ENCODE results near the gene TMEM263.
"Not testable (repeated sequence)": the region's sequence is repeated elsewhere in the genome, so short reads cannot be mapped to it uniquely, and the experiment has no call there.

Gene TMEM263

DNA sequence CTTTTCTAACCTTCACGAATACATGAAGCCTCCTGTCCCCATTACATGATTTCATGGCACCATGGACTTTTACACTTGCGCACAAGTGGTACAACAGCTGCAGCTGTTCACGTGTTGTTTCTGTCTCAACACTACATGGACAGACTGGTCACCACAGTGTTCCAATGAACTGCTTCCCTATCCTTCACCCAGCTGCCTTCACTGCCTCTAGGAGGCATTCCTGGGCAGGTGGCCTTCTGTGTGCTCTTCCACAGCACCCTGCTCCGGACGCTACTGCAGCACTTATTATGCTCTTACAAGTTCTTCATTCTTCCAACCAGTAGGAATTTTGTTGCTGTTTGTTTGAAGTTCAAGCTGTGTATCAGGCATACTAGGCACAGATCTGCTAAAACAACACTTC lies 29.8 kb downstream of the TMEM263 start:
- DNase-seq (ENCODE audit: low read depth in 2 of 2, low spot score in 1 of 2) = no peak

DNA sequence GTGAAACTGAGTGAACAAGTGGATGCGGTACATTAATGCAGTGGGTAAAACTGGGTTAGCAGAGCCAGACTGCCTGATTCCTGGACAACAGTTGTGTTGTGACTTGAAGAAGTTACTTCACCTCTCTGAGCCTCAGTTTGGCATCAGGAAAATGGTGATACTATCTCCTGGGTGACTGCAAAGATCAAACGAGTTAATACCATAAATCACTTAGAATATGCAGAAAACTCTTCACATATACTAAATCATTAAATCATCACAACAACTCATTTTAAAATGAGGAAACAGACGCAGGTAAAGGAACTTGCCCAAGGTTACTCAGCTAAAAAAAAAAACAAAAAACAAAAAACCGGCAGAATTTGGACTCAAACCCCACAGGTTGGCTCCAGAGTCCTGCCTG lies 30.4 kb downstream of the TMEM263 start:
- DNase-seq (ENCODE audit: low read depth in 2 of 2, low spot score in 1 of 2) = no peak

DNA sequence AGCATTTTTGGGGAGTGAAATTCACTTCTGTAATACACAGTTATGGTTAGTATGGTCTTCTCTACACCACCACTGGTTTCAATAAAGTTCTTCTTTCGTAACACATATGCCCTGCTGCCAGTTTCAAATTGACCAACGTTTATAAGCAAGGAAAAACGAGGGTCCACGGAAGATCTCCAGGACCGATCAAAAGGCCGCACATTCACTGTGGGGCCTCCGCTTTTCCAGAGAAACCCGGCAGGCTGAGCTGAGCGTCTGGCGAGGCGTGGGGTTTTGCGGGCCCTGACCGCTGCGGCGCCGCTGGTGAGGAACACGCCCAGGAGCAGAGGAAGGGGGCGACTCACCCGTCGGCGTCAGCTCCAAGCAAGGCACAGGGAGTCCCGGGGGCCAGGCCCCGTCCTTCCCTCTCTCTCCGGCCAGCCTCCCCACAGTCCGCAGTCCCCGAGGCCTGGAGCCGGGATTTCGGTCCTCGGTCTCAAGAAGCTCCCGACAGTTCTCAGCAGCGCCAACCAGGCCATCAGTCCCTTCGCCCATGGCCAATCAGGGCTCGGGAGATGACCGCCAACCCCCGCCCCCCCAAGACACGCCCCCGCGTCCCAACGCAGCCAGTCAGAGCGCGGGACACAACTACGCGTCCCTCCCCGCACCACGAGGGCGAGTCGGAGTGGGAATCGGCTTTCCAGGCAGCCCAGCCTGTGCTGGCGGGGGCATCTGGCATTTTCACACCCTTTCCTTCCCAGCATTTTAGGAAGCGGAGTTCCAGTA lies 31.1 kb downstream of the TMEM263 start, which contains the start of gene MTERF2:
Gene MTERF2, minus strand, starts transcription at position 522 of the 765 bp plus-strand sequence. CDS start 8,432 bp downstream, outside the sequence.
- DNase-seq (ENCODE audit: low read depth in 2 of 2, low spot score in 1 of 2) = peak; percentile 60 to 62

GRCh38 chr12:106987846-106988245 lies 32.1 kb downstream of the TMEM263 start:
- DNase-seq (ENCODE audit: low read depth in 2 of 2, low spot score in 1 of 2) = no peak

DNA sequence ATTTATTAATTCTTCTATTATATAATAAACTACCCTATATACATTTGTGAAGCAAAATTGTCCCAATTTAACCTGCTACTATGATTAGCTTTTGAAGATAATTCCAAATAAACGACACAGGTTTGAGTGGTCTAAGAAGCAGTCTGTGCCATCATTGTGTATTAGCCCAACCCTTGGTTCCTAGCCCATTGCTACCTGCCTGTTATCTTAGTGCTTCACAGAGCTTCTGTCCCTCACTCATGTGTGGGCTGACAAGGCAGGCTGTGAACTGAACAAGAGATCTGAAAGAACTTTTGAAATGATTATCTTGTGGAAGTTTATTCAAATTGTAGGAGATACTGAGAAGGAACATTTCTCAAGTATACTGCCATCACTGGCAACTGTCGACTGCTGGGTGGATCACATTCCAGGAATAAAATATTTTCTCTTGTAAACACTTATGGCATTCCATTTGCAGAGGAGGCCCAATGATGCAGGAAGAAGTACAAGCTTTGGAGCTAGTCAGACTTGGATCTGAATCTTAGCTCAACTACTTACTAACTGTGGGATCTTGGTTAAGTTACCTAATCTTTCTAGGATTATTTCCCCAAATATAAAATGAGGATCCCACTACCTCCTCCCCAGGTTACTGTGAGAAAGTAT lies 39.0 kb downstream of the TMEM263 start:
- no peak for DNase-seq (ENCODE audit: low read depth in 2 of 2, low spot score in 1 of 2)

DNA sequence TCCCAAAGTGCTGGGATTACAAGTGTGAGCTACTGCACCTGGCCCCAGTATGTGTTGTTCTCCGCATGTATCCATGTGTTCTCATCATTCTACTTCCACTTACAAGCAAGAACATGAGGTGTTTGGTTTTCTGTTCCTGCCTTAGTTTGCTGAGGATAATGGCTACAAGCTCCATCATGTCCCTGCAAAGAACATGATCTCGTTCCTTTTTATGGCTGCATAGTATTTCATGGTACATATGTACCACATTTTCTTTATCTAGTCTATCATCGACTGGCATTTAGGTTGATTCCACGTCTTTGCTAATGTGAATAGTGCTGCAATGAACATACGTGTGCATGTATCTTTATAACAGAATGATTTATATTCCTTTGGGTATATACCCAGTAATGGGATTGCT lies 40.4 kb downstream of the TMEM263 start:
- not testable (repeated sequence) for DNase-seq (ENCODE audit: low read depth in 2 of 2, low spot score in 1 of 2)

DNA sequence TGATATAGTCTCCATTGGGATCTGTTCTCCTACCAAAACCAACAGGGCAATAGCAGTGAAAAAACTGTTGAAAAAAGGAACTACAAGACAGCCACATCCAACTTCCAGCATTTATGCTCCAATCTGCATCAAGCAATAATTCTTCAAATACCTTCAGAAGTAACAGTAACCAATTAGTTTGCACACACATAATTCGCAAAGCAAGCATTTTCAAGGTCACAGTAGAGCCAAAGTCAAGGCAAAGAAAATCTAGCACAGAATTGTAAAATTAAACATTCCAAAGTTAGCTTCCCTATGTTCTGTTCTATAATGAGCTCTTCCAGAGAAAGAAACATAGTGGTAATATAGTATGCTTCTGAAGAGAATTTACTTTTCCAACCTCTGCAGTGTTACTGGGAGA lies 42.2 kb downstream of the TMEM263 start:
- no peak for DNase-seq (ENCODE audit: low read depth in 2 of 2, low spot score in 1 of 2)

DNA sequence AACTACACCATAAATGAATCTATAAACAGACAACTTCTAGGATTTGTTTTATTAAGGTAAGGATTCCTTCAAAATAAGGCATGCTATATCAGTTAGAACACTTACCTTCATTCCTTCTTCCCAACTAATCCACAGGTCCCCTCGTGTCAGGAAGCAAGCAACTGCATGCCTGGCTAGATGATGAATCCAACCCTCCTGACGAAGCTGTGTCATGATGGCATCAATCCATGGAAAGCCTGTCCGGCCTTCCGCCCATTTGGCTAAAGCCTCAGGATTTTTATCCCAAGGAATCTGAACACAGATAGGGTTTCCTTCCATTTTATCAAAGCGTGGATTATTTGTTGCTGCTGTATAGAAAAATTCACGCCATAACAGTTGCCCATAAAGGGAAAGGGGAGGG lies 43.7 kb downstream of the TMEM263 start:
- no peak for DNase-seq (ENCODE audit: low read depth in 2 of 2, low spot score in 1 of 2)

- not testable (repeated sequence) for DNase-seq (ENCODE audit: low read depth in 2 of 2, low spot score in 1 of 2)
These were observed 47.0 kb downstream of the TMEM263 start for GRCh38 chr12:107002665-107003064.

- no peak for DNase-seq (ENCODE audit: low read depth in 2 of 2, low spot score in 1 of 2)
These were observed 51.7 kb downstream of the TMEM263 start for GRCh38 chr12:107007411-107007810.

DNA sequence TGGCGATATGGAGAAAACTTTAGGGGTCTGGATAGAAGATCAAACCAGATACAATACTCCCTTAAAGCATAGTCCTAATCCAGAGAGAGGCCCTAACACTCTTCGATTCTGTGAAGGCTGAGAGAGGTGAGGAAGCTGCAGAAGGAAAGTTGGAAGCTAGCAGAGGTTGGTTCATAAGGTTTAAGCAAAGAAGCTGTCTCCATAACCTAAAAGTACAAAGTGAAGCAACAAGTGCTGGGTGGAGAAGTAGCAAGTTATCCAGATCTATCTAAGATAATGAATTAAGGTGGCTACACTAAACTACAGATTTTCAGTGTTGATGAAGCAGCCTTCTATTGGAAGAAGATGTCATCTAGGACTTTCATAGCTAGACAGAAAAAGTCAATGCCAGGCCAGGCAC lies 55.8 kb downstream of the TMEM263 start:
- no peak for DNase-seq (ENCODE audit: low read depth in 2 of 2, low spot score in 1 of 2)

- no peak for DNase-seq (ENCODE audit: low read depth in 2 of 2, low spot score in 1 of 2)
These were observed 57.2 kb downstream of the TMEM263 start for GRCh38 chr12:107012736-107013425.

DNA sequence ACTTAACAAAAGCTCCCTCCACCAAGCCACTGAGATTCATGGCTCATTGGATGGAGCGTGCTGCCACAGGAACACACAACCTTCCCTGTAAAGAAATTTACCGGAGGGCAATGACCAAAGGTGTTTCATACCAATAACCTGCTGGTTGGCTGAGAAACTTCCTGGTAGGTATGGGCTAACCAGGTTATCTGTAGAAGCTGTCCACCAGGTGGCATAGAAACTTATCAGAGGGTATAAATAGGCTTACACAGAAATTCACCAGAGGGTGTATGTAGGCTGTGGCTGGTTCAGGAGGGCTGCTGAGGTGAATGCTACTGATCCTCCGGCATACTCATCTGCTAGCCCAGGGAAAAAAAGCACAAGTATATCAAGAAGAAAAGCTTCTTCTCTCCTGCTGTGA lies 58.3 kb downstream of the TMEM263 start:
- DNase-seq (ENCODE audit: low read depth in 2 of 2, low spot score in 1 of 2) = no peak

DNA sequence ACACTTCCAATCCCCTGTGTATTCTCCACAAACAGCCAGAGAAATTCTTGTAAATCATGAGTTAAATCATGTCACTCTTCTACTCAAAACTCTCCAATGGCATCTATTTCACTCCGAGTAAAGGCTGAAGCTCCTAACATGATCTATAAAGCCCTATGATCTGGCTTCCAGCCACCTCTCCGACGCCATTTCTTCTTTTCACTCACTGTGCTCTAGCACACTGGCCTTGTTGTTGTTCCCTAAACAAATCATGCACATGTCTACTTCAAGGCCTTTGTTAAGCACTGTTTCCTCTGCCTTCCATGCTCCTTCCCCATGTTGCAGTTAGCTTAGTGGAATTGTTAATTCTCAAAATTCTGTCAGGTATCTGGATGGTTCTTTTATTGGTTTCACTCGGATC lies 61.3 kb downstream of the TMEM263 start:
- DNase-seq (ENCODE audit: low read depth in 2 of 2, low spot score in 1 of 2) = no peak

DNA sequence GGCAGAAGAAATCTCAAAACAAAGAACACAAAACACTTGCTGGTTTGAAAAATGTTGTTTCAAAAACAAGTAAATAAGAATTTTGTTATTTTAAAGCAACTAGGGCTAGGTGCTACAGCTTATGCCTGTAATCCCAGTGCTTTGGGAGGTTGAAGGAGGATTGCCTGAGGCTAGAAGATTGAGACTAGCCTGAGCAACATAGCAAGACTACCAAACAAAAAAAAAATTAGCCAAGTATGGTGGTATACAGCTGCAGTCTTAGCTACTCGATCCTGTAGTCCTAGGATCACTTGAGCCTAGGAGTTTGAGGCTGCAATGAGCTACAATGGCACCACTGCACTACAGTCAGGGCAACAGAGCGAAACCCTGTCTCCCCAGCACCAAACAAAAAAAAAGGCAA lies 63.8 kb downstream of the TMEM263 start:
- no peak for DNase-seq (ENCODE audit: low read depth in 2 of 2, low spot score in 1 of 2)

Data from stimulated activated CD8-positive, alpha-beta memory T cell treated with anti-CD3 and anti-CD28 coated beads, Interleukin-4, amount 100 ng/mL, for 1 hour (primary cell).